Parathyroid adenoma (tissue), 2 donors: ENCODE measurements around the gene TRNP1.

ENCODE experiments used
- H2AFZ ChIP-seq: fragments of 300-600 bp; sonication (generic); one replicate; pipeline ENCODE4 v1.7.0; 2017; ENCODE audit warnings: antibody characterized with exemption, mild to moderate bottlenecking
- H3K27ac ChIP-seq: fragments of 300-600 bp; sonication (generic); one replicate; pipeline ENCODE4 v1.7.0; 2017
- H3K27me3 ChIP-seq: fragments of 300-600 bp; sonication (generic); one replicate; pipeline ENCODE4 v1.7.0; 2017; ENCODE audit warnings: low read length; ENCODE audit not compliant: control insufficient read depth, insufficient read depth
- H3K36me3 ChIP-seq: fragments of 300-600 bp; sonication (generic); one replicate; pipeline ENCODE4 v1.7.0; 2017; ENCODE audit warnings: low read length; ENCODE audit not compliant: control insufficient read depth, insufficient read depth
- H3K4me1 ChIP-seq: fragments of 300-600 bp; sonication (generic); one replicate; pipeline ENCODE4 v1.7.0; 2017; ENCODE audit warnings: control low read depth
- H3K4me2 ChIP-seq: fragments of 300-600 bp; sonication (generic); one replicate; pipeline ENCODE4 v1.7.0; 2017; ENCODE audit warnings: low read length
- H3K4me3 ChIP-seq: fragments of 300-600 bp; sonication (generic); one replicate; pipeline ENCODE4 v1.7.0; 2017; ENCODE audit warnings: low read depth, low read length
- H3K79me2 ChIP-seq: fragments of 300-600 bp; sonication (generic); one replicate; pipeline ENCODE4 v1.7.0; 2017; ENCODE audit warnings: control low read depth
- H3K9ac ChIP-seq: fragments of 300-600 bp; sonication (generic); one replicate; pipeline ENCODE4 v1.7.0; 2017; ENCODE audit warnings: mild to moderate bottlenecking
- H3K9me3 ChIP-seq: fragments of 300-600 bp; sonication (generic); one replicate; pipeline ENCODE4 v1.7.0; 2017; ENCODE audit warnings: low read length; ENCODE audit not compliant: control insufficient read depth
- CTCF ChIP-seq: fragments of 300-600 bp; sonication (generic); IDR thresholded peaks from one replicate; pipeline ENCODE4 v1.7.0; 2017; ENCODE audit warnings: antibody characterized with exemption, mild to moderate bottlenecking
- donor health status: primary hyperparathyroidism.

The TRNP1 gene

GRCh38 chr1:27033043-27033746 is 39.7 kb downstream of the TRNP1 start:
- H3K9ac ChIP-seq, result no peak overlapping the region
- H3K4me2 ChIP-seq, result no peak overlapping the region
- H3K4me1 ChIP-seq, result peaks cover 7% of the 10 kb centered on the region
- H3K36me3 ChIP-seq, result no peaks in the 10 kb centered on the region
- peak overlapping the region; percentile 74 for H2AFZ ChIP-seq
- peak overlapping the region; percentile 52 for H3K27ac ChIP-seq
- H3K79me2 ChIP-seq, result no peaks in the 10 kb centered on the region
- no peak for TF ChIP-seq CTCF
- no peaks in the 10 kb centered on the region for H3K9me3 ChIP-seq
- no peaks in the 10 kb centered on the region for H3K27me3 ChIP-seq
- no peak overlapping the region for H3K4me3 ChIP-seq

- no peaks in the 10 kb centered on the region for H3K79me2 ChIP-seq
- H3K4me1 ChIP-seq, result peaks cover 7% of the 10 kb centered on the region
- TF ChIP-seq CTCF, result no peak
- H3K4me2 ChIP-seq, result no peak overlapping the region
- H3K4me3 ChIP-seq, result no peak overlapping the region
- no peak overlapping the region for H2AFZ ChIP-seq
- no peaks in the 10 kb centered on the region for H3K9me3 ChIP-seq
- H3K36me3 ChIP-seq, result no peaks in the 10 kb centered on the region
- no peaks in the 10 kb centered on the region for H3K27me3 ChIP-seq
- H3K27ac ChIP-seq, result no peak overlapping the region
- H3K9ac ChIP-seq, result no peak overlapping the region
These were observed 41.9 kb downstream of the TRNP1 start for GRCh38 chr1:27035344-27035743.

GRCh38 chr1:27036718-27037117 is 43.2 kb downstream of the TRNP1 start:
- Histone ChIP-seq H3K27me3 (no peaks in the 10 kb centered on the region), H3K4me3 (no peak overlapping the region)

GRCh38 chr1:27037518-27037917 is 44.0 kb downstream of the TRNP1 start:
- Histone ChIP-seq H3K9me3 (no peaks in the 10 kb centered on the region), H3K79me2 (no peaks in the 10 kb centered on the region), H3K4me3 (no peak overlapping the region), H3K4me2 (no peak overlapping the region), H3K36me3 (no peaks in the 10 kb centered on the region), H3K27ac (no peak overlapping the region), H3K4me1 (peaks cover 2% of the 10 kb centered on the region), H3K9ac (no peak overlapping the region), H3K27me3 (no peaks in the 10 kb centered on the region), H2AFZ (no peak overlapping the region)
- no peak for TF ChIP-seq CTCF

More at GRCh38 chr1:27036718-27037117, 43.2 kb downstream of the TRNP1 start:
- Histone ChIP-seq H3K36me3 (no peaks in the 10 kb centered on the region), H3K27ac (no peak overlapping the region), H3K4me2 (no peak overlapping the region), H3K79me2 (no peaks in the 10 kb centered on the region), H2AFZ (no peak overlapping the region), H3K4me1 (peaks cover 7% of the 10 kb centered on the region), H3K9me3 (no peaks in the 10 kb centered on the region), H3K9ac (no peak overlapping the region)
- TF ChIP-seq CTCF, result no peak

- Histone ChIP-seq H3K27me3 (no peaks in the 10 kb centered on the region), H3K27ac (no peak overlapping the region), H3K36me3 (no peaks in the 10 kb centered on the region), H3K79me2 (no peaks in the 10 kb centered on the region), H3K4me1 (peaks cover 2% of the 10 kb centered on the region), H3K4me3 (no peak overlapping the region), H3K9ac (no peak overlapping the region), H2AFZ (no peak overlapping the region), H3K9me3 (no peaks in the 10 kb centered on the region), H3K4me2 (no peak overlapping the region)
- TF ChIP-seq CTCF, result no peak
These were observed 44.5 kb downstream of the TRNP1 start for GRCh38 chr1:27038020-27038419.
